Loucy (cell line): Measurements from ENCODE around the gene AP1G2.

Experiments
- H2AFZ ChIP-seq: fragments of 200-600 bp; sonication (generic); 2 replicates; pipeline ENCODE4 v1.6.0; 2016; ENCODE audit warnings: antibody characterized with exemption, mild to moderate bottlenecking, low read length, moderate library complexity
- H3F3A ChIP-seq: fragments of 200-600 bp; 2 replicates; pipeline ENCODE4 v1.6.0; 2016; ENCODE audit warnings: antibody characterized with exemption, low read depth, mild to moderate bottlenecking
- H3K27me3 ChIP-seq: fragments of 200-600 bp; sonication (generic); 2 replicates; pipeline ENCODE4 v1.6.1; 2014; ENCODE audit warnings: low read length, mild to moderate bottlenecking; ENCODE audit not compliant: insufficient read depth, poor library complexity, severe bottlenecking
- H3K36me3 ChIP-seq: fragments of 200-600 bp; sonication (generic); 2 replicates; pipeline ENCODE4 v1.6.1; 2016; ENCODE audit warnings: low read length; ENCODE audit not compliant: insufficient read depth
- H3K4me1 ChIP-seq: fragments of 200-600 bp; sonication (generic); 2 replicates; pipeline ENCODE4 v1.5.1; 2014; ENCODE audit warnings: low read length, mild to moderate bottlenecking; ENCODE audit not compliant: insufficient read depth, poor library complexity, severe bottlenecking
- H3K4me2 ChIP-seq: fragments of 200-600 bp; sonication (generic); 2 replicates; pipeline ENCODE4 v1.6.0; 2014; ENCODE audit warnings: antibody characterized with exemption, low read length, low read depth, mild to moderate bottlenecking; ENCODE audit not compliant: poor library complexity, severe bottlenecking
- H3K4me3 ChIP-seq: fragments of 200-600 bp; sonication (generic); 2 replicates; pipeline ENCODE4 v1.5.1; 2014; ENCODE audit warnings: low read length, mild to moderate bottlenecking, mixed read lengths; ENCODE audit not compliant: poor library complexity, severe bottlenecking
- H3K79me2 ChIP-seq: fragments of 200-600 bp; sonication (generic); 2 replicates; pipeline ENCODE4 v1.6.1; 2014; ENCODE audit warnings: low read length; ENCODE audit not compliant: insufficient read depth
- H3K9ac ChIP-seq: fragments of 200-600 bp; sonication (generic); 2 replicates; pipeline ENCODE4 v1.6.0; 2014; ENCODE audit warnings: mild to moderate bottlenecking, low read depth, low read length, moderate library complexity; ENCODE audit not compliant: poor library complexity, severe bottlenecking
- H3K9me2 ChIP-seq: fragments of 200-600 bp; sonication (generic); replicated peaks from 2 replicates; pipeline ENCODE4 v1.6.1; 2016; ENCODE audit warnings: low read depth, low read length, mixed read lengths
- H3K9me3 ChIP-seq: fragments of 200-600 bp; sonication (generic); 2 replicates; pipeline ENCODE4 v1.6.1; 2014; ENCODE audit warnings: mild to moderate bottlenecking, antibody characterized with exemption, low read length, low read depth; ENCODE audit not compliant: insufficient read depth
- H4K20me1 ChIP-seq: fragments of 200-600 bp; sonication (generic); 2 replicates; pipeline ENCODE4 v1.6.0; 2014; ENCODE audit warnings: antibody characterized with exemption, low read length, mild to moderate bottlenecking; ENCODE audit not compliant: insufficient read depth, poor library complexity, severe bottlenecking
- EZH2phosphoT487 ChIP-seq: fragments of 200-600 bp; IDR thresholded peaks from 2 replicates; pipeline ENCODE4 v1.6.1; 2018; ENCODE audit warnings: antibody characterized with exemption, mild to moderate bottlenecking, moderate library complexity, borderline replicate concordance
- TF ChIP-seq, protein P1 (sequence below): fragments of 200-600 bp; sonication (generic); conservative IDR thresholded peaks from 2 replicates; pipeline ENCODE4 v1.5.1; 2014; ENCODE audit warnings: mild to moderate bottlenecking, antibody characterized with exemption, low read length

AP1G2 gene

DNA sequence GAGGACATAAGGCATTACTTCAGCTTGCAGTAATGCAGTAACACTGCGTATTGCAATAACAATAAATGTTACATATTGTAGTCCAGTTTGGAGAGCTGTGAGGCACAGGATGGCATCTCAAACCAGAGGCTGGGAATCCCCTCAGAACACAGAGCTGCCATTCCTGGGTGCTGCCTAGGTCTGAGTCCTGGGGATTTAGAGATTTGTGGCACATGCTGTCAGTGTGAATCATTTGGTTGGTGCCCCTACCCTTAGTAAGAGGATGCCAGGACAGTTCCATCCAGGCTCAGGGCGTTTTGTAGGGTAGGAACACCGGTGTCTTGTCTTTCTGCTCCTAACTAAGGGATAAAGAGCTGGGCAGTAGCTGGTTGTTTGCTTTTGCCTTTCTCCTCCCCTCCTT is 38.6 kb downstream of the AP1G2 start:
- Histone ChIP-seq H2AFZ (no peak overlapping the region), H4K20me1 (no peaks in the 10 kb centered on the region), H3K4me2 (no peak overlapping the region), H3K9ac (no peak overlapping the region), H3K4me1 (peaks cover 11% of the 10 kb centered on the region), H3K9me2 (no peaks in the 10 kb centered on the region), H3K79me2 (no peaks in the 10 kb centered on the region), H3K36me3 (no peaks in the 10 kb centered on the region), H3K4me3 (no peak overlapping the region), H3K27me3 (no peaks in the 10 kb centered on the region), H3K9me3 (no peaks in the 10 kb centered on the region), H3F3A (no peaks in the 10 kb centered on the region)
- TF ChIP-seq EZH2phosphoT487, result no peak
- TF ChIP-seq, protein P1, sequence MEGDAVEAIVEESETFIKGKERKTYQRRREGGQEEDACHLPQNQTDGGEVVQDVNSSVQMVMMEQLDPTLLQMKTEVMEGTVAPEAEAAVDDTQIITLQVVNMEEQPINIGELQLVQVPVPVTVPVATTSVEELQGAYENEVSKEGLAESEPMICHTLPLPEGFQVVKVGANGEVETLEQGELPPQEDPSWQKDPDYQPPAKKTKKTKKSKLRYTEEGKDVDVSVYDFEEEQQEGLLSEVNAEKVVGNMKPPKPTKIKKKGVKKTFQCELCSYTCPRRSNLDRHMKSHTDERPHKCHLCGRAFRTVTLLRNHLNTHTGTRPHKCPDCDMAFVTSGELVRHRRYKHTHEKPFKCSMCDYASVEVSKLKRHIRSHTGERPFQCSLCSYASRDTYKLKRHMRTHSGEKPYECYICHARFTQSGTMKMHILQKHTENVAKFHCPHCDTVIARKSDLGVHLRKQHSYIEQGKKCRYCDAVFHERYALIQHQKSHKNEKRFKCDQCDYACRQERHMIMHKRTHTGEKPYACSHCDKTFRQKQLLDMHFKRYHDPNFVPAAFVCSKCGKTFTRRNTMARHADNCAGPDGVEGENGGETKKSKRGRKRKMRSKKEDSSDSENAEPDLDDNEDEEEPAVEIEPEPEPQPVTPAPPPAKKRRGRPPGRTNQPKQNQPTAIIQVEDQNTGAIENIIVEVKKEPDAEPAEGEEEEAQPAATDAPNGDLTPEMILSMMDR, result no peak

GRCh38 chr14:23528555-23528954 is 39.0 kb downstream of the AP1G2 start:
- Histone ChIP-seq H3K9me3 (no peaks in the 10 kb centered on the region), H2AFZ (no peak overlapping the region), H3K27me3 (no peaks in the 10 kb centered on the region), H3K79me2 (no peaks in the 10 kb centered on the region), H3K4me3 (no peak overlapping the region), H3K4me1 (peaks cover 11% of the 10 kb centered on the region), H3K36me3 (no peaks in the 10 kb centered on the region), H4K20me1 (no peaks in the 10 kb centered on the region), H3F3A (no peaks in the 10 kb centered on the region), H3K9ac (no peak overlapping the region), H3K4me2 (no peak overlapping the region), H3K9me2 (no peaks in the 10 kb centered on the region)
- no peak for TF ChIP-seq EZH2phosphoT487
- TF ChIP-seq, protein P1, result peak; percentile 25

- no peaks in the 10 kb centered on the region for H3K9me3 ChIP-seq
- H3K4me3 ChIP-seq, result no peak overlapping the region
- H3K4me2 ChIP-seq, result no peak overlapping the region
- no peak overlapping the region for H2AFZ ChIP-seq
- TF ChIP-seq EZH2phosphoT487, result no peak
- TF ChIP-seq, protein P1, result no peak
- no peaks in the 10 kb centered on the region for H3F3A ChIP-seq
- H3K9ac ChIP-seq, result no peak overlapping the region
- no peaks in the 10 kb centered on the region for H3K27me3 ChIP-seq
- H4K20me1 ChIP-seq, result no peaks in the 10 kb centered on the region
- H3K9me2 ChIP-seq, result no peaks in the 10 kb centered on the region
- peaks cover 7% of the 10 kb centered on the region for H3K4me1 ChIP-seq
- no peaks in the 10 kb centered on the region for H3K79me2 ChIP-seq
- H3K36me3 ChIP-seq, result no peaks in the 10 kb centered on the region
Observed at GRCh38 chr14:23525611-23526010, 42.0 kb downstream of the AP1G2 start.
